ENCODE data around the gene S100PBP. TPM values are rescaled to one million over a fixed set of nuclear protein-coding genes. Genes with fewer than 3 reads are reported as not detected.

S100PBP gene
- total and polyA plus RNA-seq, 7 donors = 3.2 to 50.7 (median 25.2) TPM

- Histone ChIP-seq H3K27ac (no peak overlapping the region), H3K4me1 (peaks cover 0 to 10% (median 7%) of the 10 kb centered on the region in 4 donors), H3K36me3 (no peaks in the 10 kb centered on the region), H3K4me3 (no peak overlapping the region), H3K27me3 (peaks cover 19 to 63% (median 50%) of the 10 kb centered on the region in 3 donors), H3K9me3 (no peaks in the 10 kb centered on the region)
- TF ChIP-seq, protein P1, sequence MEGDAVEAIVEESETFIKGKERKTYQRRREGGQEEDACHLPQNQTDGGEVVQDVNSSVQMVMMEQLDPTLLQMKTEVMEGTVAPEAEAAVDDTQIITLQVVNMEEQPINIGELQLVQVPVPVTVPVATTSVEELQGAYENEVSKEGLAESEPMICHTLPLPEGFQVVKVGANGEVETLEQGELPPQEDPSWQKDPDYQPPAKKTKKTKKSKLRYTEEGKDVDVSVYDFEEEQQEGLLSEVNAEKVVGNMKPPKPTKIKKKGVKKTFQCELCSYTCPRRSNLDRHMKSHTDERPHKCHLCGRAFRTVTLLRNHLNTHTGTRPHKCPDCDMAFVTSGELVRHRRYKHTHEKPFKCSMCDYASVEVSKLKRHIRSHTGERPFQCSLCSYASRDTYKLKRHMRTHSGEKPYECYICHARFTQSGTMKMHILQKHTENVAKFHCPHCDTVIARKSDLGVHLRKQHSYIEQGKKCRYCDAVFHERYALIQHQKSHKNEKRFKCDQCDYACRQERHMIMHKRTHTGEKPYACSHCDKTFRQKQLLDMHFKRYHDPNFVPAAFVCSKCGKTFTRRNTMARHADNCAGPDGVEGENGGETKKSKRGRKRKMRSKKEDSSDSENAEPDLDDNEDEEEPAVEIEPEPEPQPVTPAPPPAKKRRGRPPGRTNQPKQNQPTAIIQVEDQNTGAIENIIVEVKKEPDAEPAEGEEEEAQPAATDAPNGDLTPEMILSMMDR (IDR thresholded peaks at IDR 0.05) = no peak
- TF ChIP-seq POLR2AphosphoS5 (IDR thresholded peaks at IDR 0.05) (no peak), POLR2A (IDR thresholded peaks at IDR 0.05) (no peak), EP300 (IDR thresholded peaks at IDR 0.05) (no peak)
- 80 to 81% methylated on average over 12 of the region's 12 CpGs for WGBS, 2 donors
- no peak for DNase-seq
- intact Hi-C loops (cut with DNase I) = no loop called here
These were observed 70.2 kb downstream of the S100PBP start for GRCh38 chr1:32887623-32888022.

DNA sequence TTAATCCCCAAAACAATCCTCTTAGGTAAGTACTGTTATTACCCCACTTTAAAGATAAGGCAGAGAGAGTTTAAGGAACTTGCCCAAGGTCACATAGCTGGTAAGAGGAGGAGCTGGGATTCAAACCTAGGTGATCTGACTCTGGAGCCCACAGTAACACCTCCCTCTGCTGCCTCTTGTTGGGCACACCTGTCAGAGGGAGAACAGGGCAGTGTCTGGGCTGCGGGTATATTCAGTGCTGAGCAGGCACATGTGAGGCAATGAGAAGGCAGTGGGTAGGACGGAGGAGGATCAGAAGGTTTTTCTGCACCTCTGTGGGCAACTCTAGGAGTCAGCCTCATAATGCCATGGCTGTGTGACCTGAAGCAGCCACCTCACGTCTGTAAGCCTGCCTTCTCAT lies 70.7 kb downstream of the S100PBP start:
- no peak overlapping the region for H3K4me3 ChIP-seq
- no peaks in the 10 kb centered on the region for H3K36me3 ChIP-seq
- H3K4me1 ChIP-seq = peaks cover 0 to 15% (median 12%) of the 10 kb centered on the region in 4 donors
- intact Hi-C loops (cut with DNase I) = no loop called here
- H3K27me3 ChIP-seq = peaks cover 24 to 68% (median 55%) of the 10 kb centered on the region in 3 donors
- no peak for DNase-seq
- WGBS, 2 donors = 81 to 84% methylated on average over 3 of the region's 3 CpGs
- H3K27ac ChIP-seq = no peak overlapping the region
- H3K9me3 ChIP-seq = no peaks in the 10 kb centered on the region
- TF ChIP-seq POLR2AphosphoS5 (IDR thresholded peaks at IDR 0.05) (no peak), EP300 (IDR thresholded peaks at IDR 0.05) (no peak), POLR2A (IDR thresholded peaks at IDR 0.05) (no peak)
- TF ChIP-seq, protein P1 (IDR thresholded peaks at IDR 0.05) = no peak

- Histone ChIP-seq H3K9me3 (no peaks in the 10 kb centered on the region), H3K4me3 (no peak overlapping the region), H3K27ac (no peak overlapping the region), H3K36me3 (no peaks in the 10 kb centered on the region), H3K27me3 (peaks cover 29 to 76% (median 62%) of the 10 kb centered on the region in 3 donors), H3K4me1 (peaks cover 0 to 22% (median 19%) of the 10 kb centered on the region in 4 donors)
- DNase-seq = no peak
- intact Hi-C loops (cut with DNase I) = no loop called here
- 93 to 95% methylated on average over 24 of the region's 24 CpGs for WGBS, 2 donors
- TF ChIP-seq POLR2AphosphoS5 (IDR thresholded peaks at IDR 0.05) = no peak
- TF ChIP-seq POLR2A (IDR thresholded peaks at IDR 0.05) = no peak
- TF ChIP-seq, protein P1 (IDR thresholded peaks at IDR 0.05) = no peak
- TF ChIP-seq EP300 (IDR thresholded peaks at IDR 0.05) = no peak
These were observed 71.4 kb downstream of the S100PBP start for GRCh38 chr1:32888677-32889420.

GRCh38 chr1:32889731-32890278 lies 72.4 kb downstream of the S100PBP start:
- Histone ChIP-seq H3K27me3 (peaks cover 31 to 73% (median 59%) of the 10 kb centered on the region in 3 donors), H3K4me3 (no peak overlapping the region), H3K27ac (no peak overlapping the region), H3K4me1 (peaks cover 0 to 24% (median 22%) of the 10 kb centered on the region in 4 donors), H3K9me3 (no peaks in the 10 kb centered on the region), H3K36me3 (no peaks in the 10 kb centered on the region)
- intact Hi-C loops (cut with DNase I) = no loop called here
- 90 to 96% methylated on average over 3 of the region's 3 CpGs for WGBS, 2 donors
- peak; percentile 4 for DNase-seq
- TF ChIP-seq EP300 (IDR thresholded peaks at IDR 0.05) (no peak), POLR2AphosphoS5 (IDR thresholded peaks at IDR 0.05) (no peak), POLR2A (IDR thresholded peaks at IDR 0.05) (no peak)
- TF ChIP-seq, protein P1 (IDR thresholded peaks at IDR 0.05) = no peak
